Right lobe of liver (tissue), 6 donors: ENCODE data around the gene FSTL4. TPM values are rescaled to one million over a fixed set of nuclear protein-coding genes. Genes with fewer than 3 reads are reported as not detected.

Source experiments
- ATAC-seq, 4 donors: fragments of 200-7000 bp; cut with Tn5 transposase; one replicate each; pipeline ENCODE4 v1.9.1; 2020; ENCODE audit warnings: mild to moderate bottlenecking in 4 of 4, moderate library complexity in 4 of 4
- DNase-seq, 3 donors: peaks; one replicate each; pipeline ENCODE4 v3.0.0-alpha.2; 2020
- H3K27ac ChIP-seq, 3 donors: fragments of 200-600 bp; one replicate each; pipeline ENCODE4 v1.8.0; 2022
- H3K27me3 ChIP-seq, 2 donors: fragments of 200-600 bp; one replicate each; pipeline ENCODE4 v1.8.0; 2022
- H3K36me3 ChIP-seq, 4 donors: fragments of 200-600 bp; sonication (generic) in 1 of 4; one replicate each; pipeline versions ENCODE4 v1.5.1 to v1.8.0; 2017 to 2022; ENCODE audit warnings: control low read depth in 1 of 4
- H3K4me1 ChIP-seq, 4 donors: fragments of 200-600 bp; sonication (generic) in 1 of 4; one replicate each; pipeline versions ENCODE4 v1.5.1 to v1.8.0; 2017 to 2022; ENCODE audit warnings: control low read depth in 1 of 4
- H3K4me3 ChIP-seq, 3 donors: fragments of 200-600 bp; one replicate each; pipeline ENCODE4 v1.8.0; 2022
- H3K9me3 ChIP-seq, 4 donors: fragments of 200-600 bp; sonication (generic) in 1 of 4; one replicate each; pipeline versions ENCODE4 v1.5.1 to v1.8.0; 2017 to 2022; ENCODE audit warnings: control low read depth in 1 of 4
- POLR2A ChIP-seq: fragments of 450-650 bp; IDR thresholded peaks from one replicate; pipeline ENCODE4 v1.6.1; 2017; ENCODE audit warnings: antibody characterized with exemption, mild to moderate bottlenecking
- WGBS: methylation state at CpG from one replicate; pipeline ENCODE4 v1.1.6; 2018; ENCODE audit warnings: low coverage, low lambda C conversion rate; ENCODE audit not compliant: insufficient coverage; ENCODE audit errors: missing lambda C conversion rate; 5-methylcytosine and 5-hydroxymethylcytosine counted together
- intact Hi-C, 2 donors: fragments of 100-400 bp; cut with DNase I; formaldehyde crosslinking; loops; one replicate each; pipeline versions ENCODE4 v1.11.2 to v1.14.1; 2022
- total RNA-seq, 6 experiments: library from RNA; depleted of rRNA in 2 of 6; stranded (reverse); fragments of >200 nt in 2 of 6; fragmentation: NEBNext Ultra II Directional in 3 of 6; extraction: Animal tissue kit (Norgen Biotek cat#: 25700) in 3 of 6; gene quantifications; one replicate each; pipeline versions ENCODE4 v1.1.0 to v1.2.4, GENCODE V29; 2016 to 2023
- TF ChIP-seq, protein P1 (sequence below), 4 donors: fragments of 200-600 bp in 3 of 4; fragments of 450-650 bp in 1 of 4; IDR thresholded peaks; one replicate each; pipeline versions ENCODE4 v1.5.1 to v1.8.0; 2016 to 2022; ENCODE audit warnings: antibody characterized with exemption in 4 of 4, mild to moderate bottlenecking in 2 of 4
- donor health status: DM: no; HTN: yes; CAD: no.
- donor health status: DM: no; HTN: no; CAD: no.
- donor health status: DM: no; HTN: no; CAD: no.
- donor health status: DM: no; HTN: yes; CAD: no.
- donor health status: DM: no; HTN: yes; CAD: no.

Gene FSTL4
- total RNA-seq, 6 experiments from 2014 or later = 0.62 to 1.3 (median 0.80) TPM; not detected in 3

DNA sequence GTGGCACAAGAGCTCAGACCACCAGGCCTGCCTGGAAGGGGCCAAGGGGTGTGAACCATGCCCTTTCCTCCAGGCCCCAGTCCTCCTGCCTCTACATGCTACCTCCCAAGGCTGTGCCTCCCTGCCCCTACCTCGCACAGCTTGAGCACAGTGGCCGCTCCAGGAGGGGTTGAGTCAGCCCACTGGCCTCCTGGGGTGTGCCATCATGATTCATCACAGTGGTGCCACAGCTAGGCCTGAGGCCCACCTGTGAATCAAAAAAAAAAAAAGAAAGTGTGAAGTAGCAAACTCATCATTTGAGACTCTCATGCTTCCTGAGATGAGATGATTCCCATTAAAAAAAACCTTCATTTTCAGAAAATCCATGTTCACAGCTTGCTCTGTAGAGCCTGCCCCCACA lies 320.0 kb downstream of the FSTL4 start:
- no peak for DNase-seq
- Histone ChIP-seq H3K27ac (no peak overlapping the region), H3K27me3 (no peaks in the 10 kb centered on the region), H3K36me3 (no peaks in the 10 kb centered on the region), H3K4me3 (no peak overlapping the region), H3K4me1 (no peaks in the 10 kb centered on the region), H3K9me3 (no peaks in the 10 kb centered on the region)
- intact Hi-C loops = no loop called here
- TF ChIP-seq, protein P1, sequence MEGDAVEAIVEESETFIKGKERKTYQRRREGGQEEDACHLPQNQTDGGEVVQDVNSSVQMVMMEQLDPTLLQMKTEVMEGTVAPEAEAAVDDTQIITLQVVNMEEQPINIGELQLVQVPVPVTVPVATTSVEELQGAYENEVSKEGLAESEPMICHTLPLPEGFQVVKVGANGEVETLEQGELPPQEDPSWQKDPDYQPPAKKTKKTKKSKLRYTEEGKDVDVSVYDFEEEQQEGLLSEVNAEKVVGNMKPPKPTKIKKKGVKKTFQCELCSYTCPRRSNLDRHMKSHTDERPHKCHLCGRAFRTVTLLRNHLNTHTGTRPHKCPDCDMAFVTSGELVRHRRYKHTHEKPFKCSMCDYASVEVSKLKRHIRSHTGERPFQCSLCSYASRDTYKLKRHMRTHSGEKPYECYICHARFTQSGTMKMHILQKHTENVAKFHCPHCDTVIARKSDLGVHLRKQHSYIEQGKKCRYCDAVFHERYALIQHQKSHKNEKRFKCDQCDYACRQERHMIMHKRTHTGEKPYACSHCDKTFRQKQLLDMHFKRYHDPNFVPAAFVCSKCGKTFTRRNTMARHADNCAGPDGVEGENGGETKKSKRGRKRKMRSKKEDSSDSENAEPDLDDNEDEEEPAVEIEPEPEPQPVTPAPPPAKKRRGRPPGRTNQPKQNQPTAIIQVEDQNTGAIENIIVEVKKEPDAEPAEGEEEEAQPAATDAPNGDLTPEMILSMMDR (IDR thresholded peaks at IDR 0.05) = no peak
- no peak for TF ChIP-seq POLR2A
- 50% methylated on average over 2 of the region's 2 CpGs for WGBS
- no peak for ATAC-seq

DNA sequence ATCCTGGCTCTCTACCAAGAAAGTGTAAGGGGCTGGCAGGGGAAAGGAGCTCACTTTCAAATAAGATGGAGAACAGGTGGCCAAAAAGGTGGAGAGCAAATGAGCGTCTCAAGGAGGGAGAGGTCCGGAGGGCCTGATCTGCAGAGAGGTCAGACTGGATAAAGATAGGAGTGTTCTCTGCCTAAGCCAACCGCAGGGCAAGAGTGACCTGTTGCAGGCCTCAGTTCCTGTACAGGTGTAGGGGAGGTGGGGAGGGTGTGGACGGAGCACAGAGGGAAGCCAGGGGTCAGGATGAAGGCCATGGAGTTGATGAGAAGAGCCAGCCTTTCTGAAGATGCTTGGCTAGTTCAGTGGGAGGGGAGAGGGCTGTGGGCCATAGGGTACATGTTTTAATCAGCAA lies 320.8 kb downstream of the FSTL4 start:
- Histone ChIP-seq H3K27ac (no peak overlapping the region), H3K36me3 (no peaks in the 10 kb centered on the region), H3K27me3 (no peaks in the 10 kb centered on the region), H3K4me1 (no peaks in the 10 kb centered on the region), H3K4me3 (no peak overlapping the region), H3K9me3 (no peaks in the 10 kb centered on the region)
- ATAC-seq (no peak), DNase-seq (no peak)
- no peak for TF ChIP-seq POLR2A
- TF ChIP-seq, protein P1 (IDR thresholded peaks at IDR 0.05) = no peak
- intact Hi-C loops = no loop called here
- 75% methylated on average over 4 of the region's 4 CpGs for whole genome bisulfite sequencing

DNA sequence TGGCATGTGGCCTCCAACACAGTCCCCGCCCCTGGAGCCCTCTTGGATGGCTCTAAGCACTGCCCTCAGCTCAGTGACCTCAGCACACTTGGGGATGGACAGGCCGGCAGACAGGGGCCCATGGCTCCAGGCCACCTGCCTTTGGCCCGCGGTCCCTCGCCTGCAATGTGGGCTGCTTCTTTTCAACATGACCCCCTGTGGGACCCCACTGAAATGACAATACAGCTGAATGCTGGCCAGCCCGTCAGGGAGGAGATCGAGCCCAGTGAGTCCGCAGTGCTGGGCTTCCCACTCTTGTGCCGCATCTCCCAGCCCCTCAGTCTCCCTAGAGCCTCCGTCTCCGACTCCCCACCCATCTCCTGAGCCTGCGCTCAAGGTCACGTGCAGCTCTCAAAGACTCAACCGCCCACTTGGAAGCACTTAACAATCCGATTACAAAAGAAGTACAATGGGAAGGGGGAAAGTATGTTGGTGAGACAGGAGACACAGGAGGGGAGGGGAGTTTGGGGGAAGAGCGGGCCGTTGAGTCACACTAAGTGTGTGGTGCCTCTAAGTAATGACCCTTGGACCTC lies 321.6 kb downstream of the FSTL4 start:
- intact Hi-C loops = no loop called here
- no peak overlapping the region for H3K4me3 ChIP-seq
- no peak for ATAC-seq

DNA sequence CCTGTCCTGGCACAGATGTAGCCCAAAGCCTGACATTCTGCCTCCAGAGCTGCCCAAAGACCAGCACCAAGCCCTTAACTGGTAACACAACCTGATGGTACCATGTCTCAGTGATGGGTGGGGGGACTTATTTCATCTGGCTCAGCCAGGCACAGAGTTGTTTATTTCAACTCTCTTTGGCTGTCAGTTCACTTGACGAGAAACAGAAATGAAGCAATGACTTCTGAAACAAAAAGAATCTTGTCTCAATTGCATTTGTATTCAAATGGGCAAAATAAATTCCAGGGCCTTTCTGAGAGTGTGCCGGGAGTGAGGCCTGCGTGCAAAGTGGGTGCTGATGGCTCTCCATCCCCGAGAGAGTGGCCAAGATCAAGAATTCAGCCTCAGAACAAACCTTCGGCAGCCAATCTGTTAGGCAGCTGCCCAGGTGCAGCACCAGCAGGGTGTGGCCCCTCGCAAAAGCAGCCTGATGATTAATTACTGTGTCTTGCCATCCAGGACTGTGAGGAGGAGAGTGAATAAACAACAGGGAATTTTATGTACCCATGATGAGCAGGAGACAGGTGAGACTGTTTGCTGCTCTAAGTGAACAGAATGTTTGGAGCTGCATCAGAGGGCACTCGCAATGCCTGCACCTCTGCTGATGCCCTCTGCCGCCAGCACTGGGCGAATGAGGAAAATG lies 322.5 kb downstream of the FSTL4 start:
- Histone ChIP-seq H3K4me1 (no peaks in the 10 kb centered on the region), H3K4me3 (no peak overlapping the region), H3K36me3 (no peaks in the 10 kb centered on the region), H3K27ac (no peak overlapping the region), H3K9me3 (no peaks in the 10 kb centered on the region), H3K27me3 (no peaks in the 10 kb centered on the region)
- ATAC-seq (no peak), DNase-seq (no peak)
- intact Hi-C loops = loop anchor here in 1 of 2 donors (5.0 kb wide), 1 partner anchor 178 kb away; no protein-coding TSS in a partner anchor
- TF ChIP-seq, protein P1 (IDR thresholded peaks at IDR 0.05) = no peak
- WGBS = 86% methylated on average over 7 of the region's 9 CpGs

More for the DNA sequence above, 321.6 kb downstream of the FSTL4 start:
- TF ChIP-seq, protein P1 (IDR thresholded peaks at IDR 0.05) = no peak
- no peaks in the 10 kb centered on the region for H3K36me3 ChIP-seq
- no peaks in the 10 kb centered on the region for H3K9me3 ChIP-seq
- no peaks in the 10 kb centered on the region for H3K4me1 ChIP-seq
- WGBS = 90% methylated on average over 8 of the region's 17 CpGs
- no peak overlapping the region for H3K27ac ChIP-seq
- no peak for DNase-seq
- H3K27me3 ChIP-seq = no peaks in the 10 kb centered on the region
